HepG2 (cell line): ENCODE data around the gene TMCC1. TPM values are rescaled to one million over a fixed set of nuclear protein-coding genes. Genes with fewer than 3 reads are reported as not detected.

ENCODE experiments used
- AGO2 ChIP-seq: fragments of 200-400 bp; formaldehyde crosslinking; optimal IDR thresholded peaks from 2 replicates; pipeline ENCODE3; 2017; ENCODE audit warnings: mild to moderate bottlenecking, low read depth, low read length, moderate library complexity
- CHCHD3 ChIP-seq: sonication (generic); formaldehyde crosslinking; IDR thresholded peaks from 2 replicates; pipeline ENCODE4 v1.8.0; 2022; ENCODE audit warnings: mild to moderate bottlenecking, missing genetic modification reagents, moderate library complexity
- ETV5 ChIP-seq: IDR thresholded peaks from 2 replicates; pipeline ENCODE4 v1.6.1; 2018; ENCODE audit warnings: missing biosample characterization, missing genetic modification reagents, inconsistent platforms, borderline replicate concordance
- KDM5B ChIP-seq: sonication (generic); formaldehyde crosslinking; IDR thresholded peaks from 2 replicates; pipeline ENCODE4 v1.4.0; 2020; ENCODE audit warnings: missing genetic modification reagents, mild to moderate bottlenecking, borderline replicate concordance
- KLF13 ChIP-seq: sonication (generic); formaldehyde crosslinking; IDR thresholded peaks from 2 replicates; pipeline ENCODE4 v1.4.0; 2020; ENCODE audit warnings: mild to moderate bottlenecking, missing genetic modification reagents
- MAFG ChIP-seq: sonication (generic); formaldehyde crosslinking; IDR thresholded peaks from 2 replicates; pipeline ENCODE4 v1.5.1; 2020; ENCODE audit warnings: mild to moderate bottlenecking, missing genetic modification reagents
- MAX ChIP-seq: IDR thresholded peaks from 2 replicates; pipeline ENCODE4 v1.6.1; 2012; ENCODE audit warnings: inconsistent platforms
- NCOA5 ChIP-seq: sonication (generic); formaldehyde crosslinking; IDR thresholded peaks from 2 replicates; pipeline ENCODE4 v1.4.0; 2020; ENCODE audit warnings: missing genetic modification reagents
- NFE2L2 ChIP-seq: fragments of 150-350 bp; IDR thresholded peaks from 2 replicates; pipeline ENCODE4 v1.6.1; 2014; ENCODE audit warnings: low read length
- NFYC ChIP-seq: IDR thresholded peaks from 2 replicates; pipeline ENCODE4 v1.6.1; 2016; ENCODE audit warnings: missing genetic modification reagents, missing compliant biosample characterization
- PHF5A ChIP-seq: IDR thresholded peaks from one replicate; pipeline ENCODE4 v1.6.1; 2018; ENCODE audit warnings: low read depth, missing genetic modification reagents; ENCODE audit not compliant: unreplicated experiment
- PTBP1 ChIP-seq: fragments of 200-400 bp; formaldehyde crosslinking; IDR thresholded peaks from 2 replicates; pipeline ENCODE4 v1.6.1; 2018; ENCODE audit warnings: low read length, low read depth; ENCODE audit not compliant: poor library complexity, severe bottlenecking
- RAD21 ChIP-seq: fragments of 450-650 bp; formaldehyde crosslinking; IDR thresholded peaks from 2 replicates; pipeline ENCODE4 v1.5.0; 2020; ENCODE audit warnings: mild to moderate bottlenecking
- REL ChIP-seq: sonication (generic); formaldehyde crosslinking; conservative IDR thresholded peaks from 2 replicates; pipeline ENCODE4 v1.8.0; 2022; ENCODE audit warnings: mild to moderate bottlenecking, missing genetic modification reagents, moderate library complexity
- TFDP1 ChIP-seq: IDR thresholded peaks from 2 replicates; pipeline ENCODE4 v1.6.1; 2016; ENCODE audit warnings: missing compliant biosample characterization, missing genetic modification reagents, borderline replicate concordance
- ZBTB3 ChIP-seq: sonication (generic); formaldehyde crosslinking; IDR thresholded peaks from 2 replicates; pipeline ENCODE4 v1.4.0; 2020; ENCODE audit warnings: low read depth, mild to moderate bottlenecking, moderate library complexity, missing genetic modification reagents, borderline replicate concordance
- ZBTB33 ChIP-seq: sonication (generic); formaldehyde crosslinking; IDR thresholded peaks from 2 replicates; pipeline ENCODE4 v1.4.0; 2020; ENCODE audit warnings: missing genetic modification reagents
- ZNF337 ChIP-seq: sonication (generic); formaldehyde crosslinking; IDR thresholded peaks from 2 replicates; pipeline ENCODE4 v1.5.1; 2020; ENCODE audit warnings: missing genetic modification reagents, low read depth, mild to moderate bottlenecking, borderline replicate concordance
- ZNF792 ChIP-seq: IDR thresholded peaks from 2 replicates; pipeline ENCODE4 v1.6.1; 2016
- ZSCAN30 ChIP-seq: sonication (generic); formaldehyde crosslinking; IDR thresholded peaks from 2 replicates; pipeline ENCODE4 v1.5.0; 2020; ENCODE audit warnings: mild to moderate bottlenecking, missing genetic modification reagents
- polyA plus RNA-seq, 8 experiments: library from polyadenylated mRNA; depleted of rRNA in 3 of 8; stranded (reverse) in 7 of 8; unstranded in 1 of 8; fragments of >200 nt; fragmentation: Illumina TruSeq in 4 of 8; extraction: Trizol in 4 of 8; gene quantifications; 2 replicates each; pipeline versions ENCODE4 v1.2.1 to v1.2.3, GENCODE V29; 2011 to 2016; ENCODE audit warnings: low read depth in 4 of 8, missing spikeins in 1 of 8, mixed read lengths in 1 of 8; ENCODE audit not compliant: insufficient read depth in 1 of 8
- total RNA-seq, 5 experiments: library from RNA; depleted of rRNA; stranded (reverse); fragments of >200 nt; fragmentation: Illumina TruSeq; extraction: Trizol; gene quantifications; 2 replicates each; pipeline ENCODE4 v1.2.3, GENCODE V29; 2016; ENCODE audit warnings: low read depth in 1 of 5
- TF ChIP-seq, protein P1 (sequence below): sonication (generic); formaldehyde crosslinking; IDR thresholded peaks from 2 replicates; pipeline ENCODE4 v1.4.0; 2020; ENCODE audit warnings: missing genetic modification reagents
- TF ChIP-seq, protein P2 (sequence below): sonication (generic); formaldehyde crosslinking; IDR thresholded peaks from 2 replicates; pipeline ENCODE4 v1.8.0; 2022; ENCODE audit warnings: mild to moderate bottlenecking, missing genetic modification reagents, moderate library complexity
- TF ChIP-seq, protein P3 (sequence below): fragments of 450-650 bp; IDR thresholded peaks from 2 replicates; pipeline ENCODE4 v1.6.1; 2016

TMCC1 gene
- total and polyA plus RNA-seq, 2 of the 13 experiments (the other 11 are each of a cell fraction or from before 2014, with no cell fraction given) = 12.1 to 264 TPM

DNA sequence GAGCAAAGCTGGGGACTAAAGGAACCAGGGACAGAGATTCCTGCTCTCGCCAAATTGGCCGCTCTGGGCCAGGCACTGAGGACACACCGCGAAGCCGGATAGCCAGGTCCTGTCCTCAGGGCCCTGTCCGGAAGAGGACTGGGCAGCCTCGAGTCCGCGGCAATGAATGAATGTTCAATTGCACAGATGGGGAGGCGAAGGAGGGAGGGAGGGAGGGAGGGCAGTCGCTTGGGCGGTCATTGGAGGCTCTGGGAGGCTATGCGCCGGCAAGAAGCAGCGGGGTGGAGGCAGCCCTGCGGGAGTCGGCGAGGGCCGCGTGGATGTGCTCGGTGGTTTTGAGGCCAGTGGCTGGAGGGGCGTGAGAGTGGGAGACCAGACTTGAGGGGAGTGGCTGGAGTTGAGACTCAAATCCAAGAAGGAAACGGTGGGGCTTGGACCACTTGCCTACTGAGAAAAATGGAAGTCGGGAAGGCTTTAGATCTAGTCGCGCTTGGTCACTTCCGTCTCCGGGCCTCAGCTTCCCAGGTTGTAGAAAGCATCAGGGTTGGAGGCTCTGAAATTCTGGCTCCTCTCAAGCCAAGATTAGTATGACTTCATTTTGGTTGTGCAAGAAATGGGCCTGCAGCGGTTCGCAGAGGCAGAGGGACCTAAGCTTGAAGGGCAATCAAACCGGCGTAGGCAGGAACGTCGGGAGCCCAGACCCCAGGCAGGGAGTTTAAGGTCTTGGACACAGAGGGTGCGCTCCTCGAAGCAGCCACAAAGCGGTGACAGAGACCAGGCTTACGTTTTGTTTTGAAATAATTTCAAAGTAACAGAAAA, 266.0 kb downstream of the TMCC1 start (continued):
- TF ChIP-seq ETV5 (CRISPR knock-in tag) = no peak; the same call in 1 of the 2 replicates
- TF ChIP-seq NFYC (CRISPR knock-in tag) = no peak; the same call in 1 of the 2 replicates
- TF ChIP-seq KLF13 (CRISPR knock-in tag) = peak; percentile 3; the same call in 1 of the 2 replicates
- TF ChIP-seq, protein P1, sequence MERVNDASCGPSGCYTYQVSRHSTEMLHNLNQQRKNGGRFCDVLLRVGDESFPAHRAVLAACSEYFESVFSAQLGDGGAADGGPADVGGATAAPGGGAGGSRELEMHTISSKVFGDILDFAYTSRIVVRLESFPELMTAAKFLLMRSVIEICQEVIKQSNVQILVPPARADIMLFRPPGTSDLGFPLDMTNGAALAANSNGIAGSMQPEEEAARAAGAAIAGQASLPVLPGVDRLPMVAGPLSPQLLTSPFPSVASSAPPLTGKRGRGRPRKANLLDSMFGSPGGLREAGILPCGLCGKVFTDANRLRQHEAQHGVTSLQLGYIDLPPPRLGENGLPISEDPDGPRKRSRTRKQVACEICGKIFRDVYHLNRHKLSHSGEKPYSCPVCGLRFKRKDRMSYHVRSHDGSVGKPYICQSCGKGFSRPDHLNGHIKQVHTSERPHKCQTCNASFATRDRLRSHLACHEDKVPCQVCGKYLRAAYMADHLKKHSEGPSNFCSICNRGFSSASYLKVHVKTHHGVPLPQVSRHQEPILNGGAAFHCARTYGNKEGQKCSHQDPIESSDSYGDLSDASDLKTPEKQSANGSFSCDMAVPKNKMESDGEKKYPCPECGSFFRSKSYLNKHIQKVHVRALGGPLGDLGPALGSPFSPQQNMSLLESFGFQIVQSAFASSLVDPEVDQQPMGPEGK (CRISPR knock-in tag) = no peak; the same call in 1 of the 2 replicates
- no peak for TF ChIP-seq TFDP1 (CRISPR knock-in tag)
- no peak for TF ChIP-seq CHCHD3 (CRISPR knock-in tag)
- TF ChIP-seq MAFG (CRISPR knock-in tag) = no peak
- TF ChIP-seq, protein P2, sequence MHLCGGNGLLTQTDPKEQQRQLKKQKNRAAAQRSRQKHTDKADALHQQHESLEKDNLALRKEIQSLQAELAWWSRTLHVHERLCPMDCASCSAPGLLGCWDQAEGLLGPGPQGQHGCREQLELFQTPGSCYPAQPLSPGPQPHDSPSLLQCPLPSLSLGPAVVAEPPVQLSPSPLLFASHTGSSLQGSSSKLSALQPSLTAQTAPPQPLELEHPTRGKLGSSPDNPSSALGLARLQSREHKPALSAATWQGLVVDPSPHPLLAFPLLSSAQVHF (CRISPR knock-in tag) = no peak
- no peak for TF ChIP-seq ZSCAN30
- peak; percentile 92 for TF ChIP-seq RAD21
- TF ChIP-seq AGO2 = peak; percentile 93
- TF ChIP-seq ZBTB33 (CRISPR knock-in tag) = no peak
- TF ChIP-seq REL (CRISPR knock-in tag) = no peak
- no peak for TF ChIP-seq NFE2L2
- 0 out of 2 replicates have a peak, but pooled peaks have one; percentile 25 for TF ChIP-seq KDM5B (CRISPR knock-in tag)
- no peak for TF ChIP-seq ZBTB3 (CRISPR knock-in tag)
- TF ChIP-seq NCOA5 (CRISPR knock-in tag) = no peak
- TF ChIP-seq PHF5A (CRISPR knock-in tag) = peak; percentile 6
- no peak for TF ChIP-seq ZNF792 (CRISPR knock-in tag)
- TF ChIP-seq, protein P3, sequence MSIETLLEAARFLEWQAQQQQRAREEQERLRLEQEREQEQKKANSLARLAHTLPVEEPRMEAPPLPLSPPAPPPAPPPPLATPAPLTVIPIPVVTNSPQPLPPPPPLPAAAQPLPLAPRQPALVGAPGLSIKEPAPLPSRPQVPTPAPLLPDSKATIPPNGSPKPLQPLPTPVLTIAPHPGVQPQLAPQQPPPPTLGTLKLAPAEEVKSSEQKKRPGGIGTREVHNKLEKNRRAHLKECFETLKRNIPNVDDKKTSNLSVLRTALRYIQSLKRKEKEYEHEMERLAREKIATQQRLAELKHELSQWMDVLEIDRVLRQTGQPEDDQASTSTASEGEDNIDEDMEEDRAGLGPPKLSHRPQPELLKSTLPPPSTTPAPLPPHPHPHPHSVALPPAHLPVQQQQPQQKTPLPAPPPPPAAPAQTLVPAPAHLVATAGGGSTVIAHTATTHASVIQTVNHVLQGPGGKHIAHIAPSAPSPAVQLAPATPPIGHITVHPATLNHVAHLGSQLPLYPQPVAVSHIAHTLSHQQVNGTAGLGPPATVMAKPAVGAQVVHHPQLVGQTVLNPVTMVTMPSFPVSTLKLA = no peak
- TF ChIP-seq ZNF337 = no peak
- no peak for TF ChIP-seq PTBP1
- peak; percentile 43; the same call in 1 of the 2 replicates for TF ChIP-seq MAX
